ENCODE results near the gene DHRS7. TPM values are rescaled to one million over a fixed set of nuclear protein-coding genes. Genes with fewer than 3 reads are reported as not detected.
"Not testable (repeated sequence)": the region's sequence is repeated elsewhere in the genome, so short reads cannot be mapped to it uniquely, and the experiment has no call there.

The DHRS7 gene
- polyA plus RNA-seq, 4 donors, result 52.4 to 97.3 (median 72.8) TPM

GRCh38 chr14:60153991-60154390 is 11.2 kb downstream of the DHRS7 start:
- no peak for DNase-seq (ENCODE audit: low read depth in 4 of 4, low spot score in 2 of 4)

- DNase-seq (ENCODE audit: low read depth in 4 of 4, low spot score in 2 of 4), result no peak
These were observed 13.5 kb downstream of the DHRS7 start for GRCh38 chr14:60151715-60152114.

- no peak for DNase-seq (ENCODE audit: low read depth in 4 of 4, low spot score in 2 of 4)
These were observed 30.5 kb downstream of the DHRS7 start for GRCh38 chr14:60134702-60135101.

- DNase-seq (ENCODE audit: low read depth in 4 of 4, low spot score in 2 of 4), result no peak
These were observed 31.7 kb downstream of the DHRS7 start for GRCh38 chr14:60133487-60133886.

GRCh38 chr14:60125918-60126317 is 39.3 kb downstream of the DHRS7 start:
- no peak for DNase-seq (ENCODE audit: low read depth in 4 of 4, low spot score in 2 of 4)

- no peak for DNase-seq (ENCODE audit: low read depth in 4 of 4, low spot score in 2 of 4)
These were observed 49.0 kb downstream of the DHRS7 start for GRCh38 chr14:60116181-60116580.

GRCh38 chr14:60114881-60115280 is 50.3 kb downstream of the DHRS7 start:
- DNase-seq (ENCODE audit: low read depth in 4 of 4, low spot score in 2 of 4), result no peak

- DNase-seq (ENCODE audit: low read depth in 4 of 4, low spot score in 2 of 4), result no peak
These were observed 53.5 kb downstream of the DHRS7 start for GRCh38 chr14:60111732-60112131.

- no peak for DNase-seq (ENCODE audit: low read depth in 4 of 4, low spot score in 2 of 4)
These were observed 57.7 kb downstream of the DHRS7 start for GRCh38 chr14:60107477-60107876.

- no peak for DNase-seq (ENCODE audit: low read depth in 4 of 4, low spot score in 2 of 4)
These were observed 58.9 kb downstream of the DHRS7 start for GRCh38 chr14:60106339-60106738.

GRCh38 chr14:60102389-60102788 is 62.8 kb downstream of the DHRS7 start:
- DNase-seq (ENCODE audit: low read depth in 4 of 4, low spot score in 2 of 4), result no peak

GRCh38 chr14:60101786-60102185 is 63.4 kb downstream of the DHRS7 start:
- DNase-seq (ENCODE audit: low read depth in 4 of 4, low spot score in 2 of 4), result no peak

- DNase-seq (ENCODE audit: low read depth in 4 of 4, low spot score in 2 of 4), result not testable (repeated sequence)
These were observed 65.3 kb downstream of the DHRS7 start for GRCh38 chr14:60099855-60100254.

GRCh38 chr14:60097974-60098373 is 67.2 kb downstream of the DHRS7 start:
- DNase-seq (ENCODE audit: low read depth in 4 of 4, low spot score in 2 of 4), result no peak

- DNase-seq (ENCODE audit: low read depth in 4 of 4, low spot score in 2 of 4), result no peak
These were observed 69.3 kb downstream of the DHRS7 start for GRCh38 chr14:60095781-60096450.

GRCh38 chr14:60095231-60095630 is 70.0 kb downstream of the DHRS7 start:
- DNase-seq (ENCODE audit: low read depth in 4 of 4, low spot score in 2 of 4), result no peak

- no peak for DNase-seq (ENCODE audit: low read depth in 4 of 4, low spot score in 2 of 4)
These were observed 70.8 kb downstream of the DHRS7 start for GRCh38 chr14:60094306-60094897.

Other genes with a start within 250 kb of the DHRS7 start
- gene LRRC9, start 245.3 kb downstream of the DHRS7 start, polyA plus RNA-seq (ENCODE audit: insufficient read length in 4 of 4), result 1 to 10 TPM; 1.8 to 3.5 (median 2.5) TPM
- 100 to 1,000 TPM in 1 of 4 donors, 10 to 100 TPM in 3; 78.7 to 116 (median 86.2) TPM for gene PCNX4, start 73.5 kb downstream of the DHRS7 start, polyA plus RNA-seq (ENCODE audit: insufficient read length in 4 of 4)
- 10 to 100 TPM; 62.7 to 82.1 (median 71.5) TPM for gene PPM1A, start 83.8 kb upstream of the DHRS7 start, polyA plus RNA-seq (ENCODE audit: insufficient read length in 4 of 4)